GM19193 (cell line): ENCODE results near the gene MSI1.

Experiments used
- POLR2A ChIP-seq: IDR thresholded peaks from 4 replicates; pipeline ENCODE4 v1.6.1; 2011; ENCODE audit not compliant: insufficient read depth, insufficient read length; ENCODE audit errors: extremely low read depth

The MSI1 gene

GRCh38 chr12:120367233-120367923 is 1.6 kb downstream of the MSI1 start:
- TF ChIP-seq POLR2A, result no peak

GRCh38 chr12:120366845-120367232 is 2.1 kb downstream of the MSI1 start:
- TF ChIP-seq POLR2A, result no peak

GRCh38 chr12:120366341-120366705 is 2.6 kb downstream of the MSI1 start:
- no peak for TF ChIP-seq POLR2A

- TF ChIP-seq POLR2A, result no peak
Measured at GRCh38 chr12:120365675-120366340, 3.2 kb downstream of the MSI1 start.

- no peak for TF ChIP-seq POLR2A
Measured at GRCh38 chr12:120364487-120364886, 4.5 kb downstream of the MSI1 start.

GRCh38 chr12:120363274-120363855 is 5.6 kb downstream of the MSI1 start:
- no peak for TF ChIP-seq POLR2A

GRCh38 chr12:120362516-120363273 is 6.3 kb downstream of the MSI1 start:
- TF ChIP-seq POLR2A, result no peak

GRCh38 chr12:120361506-120362208 is 7.3 kb downstream of the MSI1 start:
- TF ChIP-seq POLR2A, result no peak

GRCh38 chr12:120359128-120359527 is 9.8 kb downstream of the MSI1 start:
- no peak for TF ChIP-seq POLR2A

GRCh38 chr12:120358412-120359100 is 10.4 kb downstream of the MSI1 start:
- no peak for TF ChIP-seq POLR2A

- TF ChIP-seq POLR2A, result no peak
Measured at GRCh38 chr12:120357104-120357503, 11.9 kb downstream of the MSI1 start.

- TF ChIP-seq POLR2A, result no peak
Measured at GRCh38 chr12:120356567-120357030, 12.4 kb downstream of the MSI1 start.

- TF ChIP-seq POLR2A, result no peak
Measured at GRCh38 chr12:120353556-120354317, 15.2 kb downstream of the MSI1 start.

- TF ChIP-seq POLR2A, result no peak
Measured at GRCh38 chr12:120353136-120353535, 15.8 kb downstream of the MSI1 start.

GRCh38 chr12:120352117-120352516 is 16.8 kb downstream of the MSI1 start:
- TF ChIP-seq POLR2A, result no peak
